Embryonic facial prominence (tissue), 1 donor: ENCODE data around the gene ASTN1.

Experiments used
- DNase-seq: peaks from one replicate; pipeline ENCODE4 v3.0.0-alpha.2; 2016; ENCODE audit errors: extremely low spot score

The ASTN1 gene

DNA sequence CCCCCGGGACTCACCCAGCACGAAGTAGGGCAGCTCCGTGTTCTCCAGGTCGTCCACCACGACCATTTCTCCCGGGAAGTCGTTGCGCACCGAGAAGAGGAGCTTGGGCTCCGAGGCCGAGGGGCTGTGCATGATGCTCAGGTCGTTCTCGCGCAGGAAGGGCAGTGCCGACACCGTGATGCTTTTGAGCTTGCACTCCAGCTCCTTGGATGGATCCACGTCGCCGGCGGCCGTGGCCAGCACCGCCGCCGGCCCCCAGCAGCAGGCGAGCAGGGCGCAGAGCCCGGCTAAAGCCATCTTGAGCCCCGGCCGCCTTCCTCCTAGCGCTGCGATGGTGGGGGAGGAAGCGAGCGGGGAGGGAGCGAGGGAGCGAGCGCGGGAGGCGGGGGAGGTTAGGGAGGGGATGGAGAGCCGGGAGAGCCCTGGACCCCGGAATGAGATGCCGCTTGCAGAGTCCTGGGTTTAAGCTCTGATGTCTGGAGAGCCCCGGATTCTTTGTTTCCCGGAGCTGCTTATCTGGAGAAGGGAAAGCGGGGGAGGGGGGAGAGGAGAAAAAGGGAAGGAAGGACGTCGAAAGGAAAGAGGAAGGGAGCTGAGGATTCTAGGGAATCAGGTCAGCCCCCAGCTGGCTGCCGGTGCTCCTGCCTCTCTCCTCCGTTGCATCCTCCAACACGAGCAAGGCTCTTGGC lies at the start of gene ASTN1:
Gene ASTN1 (minus strand): TSS at position 333 of the 689 bp plus-strand sequence. CDS start 36 bp downstream, at position 297.
- no peak for DNase-seq

DNA sequence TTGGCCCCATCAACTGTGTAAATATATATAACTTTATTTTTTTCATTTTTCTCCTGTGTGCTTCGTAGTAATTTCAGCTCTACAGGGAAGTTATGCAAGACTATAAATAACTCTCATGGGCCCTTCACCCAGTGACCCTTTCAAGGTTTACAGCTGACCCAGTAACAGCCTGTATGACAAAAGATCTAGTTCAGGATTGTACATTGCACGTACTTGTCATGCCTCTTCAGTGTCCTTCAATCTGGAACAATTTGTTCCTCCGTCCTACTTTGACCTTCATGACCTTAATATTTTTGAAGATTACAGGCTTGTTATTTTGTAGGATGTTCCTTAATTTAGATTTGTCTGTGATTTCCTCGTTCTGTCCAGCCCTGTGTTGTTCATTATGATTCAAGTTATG lies 46.7 kb upstream of the ASTN1 start:
- DNase-seq: no peak

DNA sequence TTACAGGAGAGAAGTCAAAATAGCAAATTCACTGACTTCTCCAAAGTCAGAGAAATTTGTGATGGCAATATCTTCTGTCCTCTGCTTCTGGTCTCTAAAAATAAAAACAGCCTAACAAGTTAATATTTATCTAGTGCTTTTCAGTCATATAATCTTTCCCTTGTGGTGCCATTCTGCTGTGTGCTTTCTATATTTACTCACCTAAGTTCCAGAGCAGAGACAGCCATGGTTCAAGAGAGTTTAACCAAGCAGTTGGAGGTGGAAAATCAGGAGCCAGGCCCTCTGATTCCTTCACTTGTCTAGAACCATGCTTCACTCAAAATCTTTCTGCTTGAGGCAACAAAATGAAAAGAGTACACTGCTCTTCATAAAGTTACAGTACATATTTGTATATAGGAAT lies 45.6 kb upstream of the ASTN1 start:
- no peak for DNase-seq

DNA sequence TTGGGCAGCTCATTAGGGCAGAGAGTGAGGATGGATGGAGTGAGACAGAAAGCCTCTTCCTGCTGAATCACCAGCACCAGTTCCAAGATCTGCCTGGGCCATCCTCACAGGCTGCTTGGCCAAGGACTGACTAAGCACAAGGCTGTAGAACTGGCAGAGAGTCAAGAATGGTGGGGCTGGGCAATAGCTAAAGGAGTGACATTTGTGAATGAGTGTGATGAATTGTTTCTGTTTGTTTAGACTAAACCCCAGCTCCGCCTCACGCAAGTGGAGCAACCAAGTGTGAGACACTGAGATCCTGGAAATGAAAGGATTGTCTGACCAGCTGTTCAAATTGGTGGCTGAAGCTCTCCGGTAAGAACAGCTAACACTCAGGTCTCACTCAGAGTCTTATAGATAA lies 44.8 kb upstream of the ASTN1 start:
- no peak for DNase-seq

DNA sequence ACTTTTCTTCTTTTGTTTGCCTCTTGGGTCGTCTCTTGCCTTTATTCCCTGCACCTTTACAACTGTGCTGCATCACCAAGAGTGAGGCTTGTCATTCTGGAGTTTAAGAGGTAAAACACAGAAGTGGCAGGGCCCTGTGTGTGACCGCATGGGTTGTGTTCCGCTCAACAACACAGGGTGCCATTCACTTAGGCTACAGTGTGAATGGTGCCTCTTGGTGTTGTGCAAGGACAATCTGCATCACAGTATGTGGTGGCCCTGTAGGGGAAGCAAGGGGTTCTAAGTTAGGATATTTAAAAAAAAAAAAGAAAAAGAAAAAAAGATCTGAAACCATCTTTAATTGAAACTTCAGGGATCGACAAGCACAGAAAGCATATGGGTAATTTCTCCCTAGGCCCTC lies 44.4 kb upstream of the ASTN1 start:
- DNase-seq: no peak

DNA sequence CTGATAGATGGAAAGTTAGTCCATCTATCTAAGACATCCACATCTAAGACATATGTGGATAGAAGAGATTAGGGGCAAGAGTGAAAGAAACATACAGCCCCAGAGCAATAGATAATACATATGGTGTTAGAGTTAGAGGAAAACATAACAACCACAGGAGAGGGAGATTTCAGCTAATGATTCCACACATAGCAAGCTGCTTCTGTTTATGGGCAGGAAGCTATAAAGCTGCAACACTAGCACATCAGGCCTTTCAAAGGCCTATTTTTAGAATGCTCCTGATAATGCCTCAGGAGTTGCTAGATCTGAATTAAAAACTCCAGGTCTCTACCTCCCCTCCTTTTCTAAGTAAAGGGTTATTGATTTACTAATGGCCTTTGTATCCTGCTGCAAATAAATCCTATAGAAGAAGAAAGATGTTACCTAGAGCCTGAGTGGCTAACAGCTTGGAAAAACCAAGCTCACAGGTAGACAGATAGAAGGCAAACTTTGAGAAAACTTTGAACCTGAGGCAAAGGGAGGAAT lies 42.4 kb upstream of the ASTN1 start:
- no peak for DNase-seq

DNA sequence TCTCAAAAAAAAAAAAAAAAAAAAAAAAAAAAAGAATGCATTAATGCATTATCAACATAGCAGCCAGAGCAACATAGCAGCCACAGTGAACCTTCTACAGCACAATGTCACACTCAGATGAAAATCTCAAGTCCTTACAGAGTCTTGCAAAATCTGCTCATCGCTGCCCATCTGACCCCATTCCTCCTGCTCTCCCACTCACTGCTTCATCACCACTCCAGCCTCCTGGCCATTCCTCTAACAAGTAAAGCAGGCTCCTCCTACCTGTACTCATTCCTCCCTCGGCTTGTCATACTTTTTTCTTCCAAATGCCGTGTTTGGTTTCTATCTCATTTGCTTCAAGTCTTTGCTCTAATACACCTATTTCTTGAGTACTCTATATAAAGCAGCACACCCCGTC lies 35.8 kb upstream of the ASTN1 start:
- DNase-seq: no peak

DNA sequence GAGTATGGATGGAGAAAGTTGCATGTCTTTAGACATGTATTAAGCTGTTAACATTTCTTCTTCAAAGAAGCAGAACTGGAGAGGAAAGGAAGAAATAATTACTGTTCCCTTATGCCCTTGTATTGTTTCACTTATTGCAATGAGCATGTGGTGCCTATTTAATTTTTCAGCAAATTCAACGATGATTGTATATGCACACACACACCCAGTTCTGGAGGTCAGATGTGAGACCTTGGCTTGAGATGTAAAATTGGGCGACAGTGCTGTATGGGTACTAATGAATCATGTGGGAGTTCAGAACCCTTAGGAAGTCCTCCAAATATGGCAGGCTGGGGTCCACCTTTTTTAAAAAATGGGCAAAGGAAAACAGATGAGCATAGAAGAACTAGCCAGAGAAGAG lies 33.7 kb upstream of the ASTN1 start:
- DNase-seq: no peak

DNA sequence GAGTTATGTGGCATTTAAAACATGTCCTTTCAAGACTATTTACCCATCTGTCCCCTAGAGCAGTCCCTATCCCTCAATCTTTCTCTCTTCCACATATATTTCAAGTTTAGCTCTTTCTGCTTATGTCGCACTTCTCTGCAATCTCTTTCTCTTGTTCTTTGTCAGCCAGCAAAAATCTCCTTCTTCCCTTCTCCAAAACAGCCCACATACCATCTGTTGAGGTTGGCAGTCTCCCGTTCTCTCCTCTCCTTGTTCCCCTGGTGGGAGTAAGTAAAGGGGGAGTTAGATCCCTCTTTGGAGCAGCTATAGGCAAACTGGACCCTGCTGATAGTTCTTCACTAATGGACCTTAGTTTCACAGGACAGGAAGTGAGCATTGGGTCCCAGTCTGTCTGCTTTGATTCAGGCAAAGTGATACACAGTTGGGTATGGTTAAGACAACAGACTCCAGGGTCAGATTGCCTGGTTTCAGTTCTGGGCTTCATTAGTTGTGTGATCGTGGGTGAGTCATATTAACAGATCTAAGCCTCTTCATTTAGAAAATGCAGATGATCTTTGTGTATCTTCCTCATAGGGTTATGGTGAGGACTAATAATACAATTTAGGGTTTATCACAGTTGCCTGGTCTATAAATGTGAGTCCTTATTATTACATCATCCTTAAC lies 25.9 kb upstream of the ASTN1 start:
- DNase-seq: no peak

DNA sequence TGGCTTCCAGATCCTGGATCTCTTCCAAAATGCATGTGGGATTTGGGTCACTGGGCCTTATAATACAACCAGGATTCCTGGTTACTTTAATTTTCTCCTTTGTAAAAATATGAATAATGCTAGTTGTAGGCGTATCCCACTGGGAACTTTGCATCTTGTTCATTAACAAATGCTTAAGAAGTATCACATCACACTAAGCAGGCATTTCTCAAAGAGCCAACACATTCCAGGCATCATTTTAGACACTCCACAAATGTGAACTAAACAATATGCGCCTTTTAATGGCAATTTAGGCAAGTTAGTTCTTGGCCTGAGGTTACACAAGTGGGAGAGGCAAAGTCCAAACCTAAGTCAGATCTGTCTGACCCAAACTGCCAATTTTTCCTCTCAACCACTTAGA lies 22.1 kb upstream of the ASTN1 start:
- no peak for DNase-seq

DNA sequence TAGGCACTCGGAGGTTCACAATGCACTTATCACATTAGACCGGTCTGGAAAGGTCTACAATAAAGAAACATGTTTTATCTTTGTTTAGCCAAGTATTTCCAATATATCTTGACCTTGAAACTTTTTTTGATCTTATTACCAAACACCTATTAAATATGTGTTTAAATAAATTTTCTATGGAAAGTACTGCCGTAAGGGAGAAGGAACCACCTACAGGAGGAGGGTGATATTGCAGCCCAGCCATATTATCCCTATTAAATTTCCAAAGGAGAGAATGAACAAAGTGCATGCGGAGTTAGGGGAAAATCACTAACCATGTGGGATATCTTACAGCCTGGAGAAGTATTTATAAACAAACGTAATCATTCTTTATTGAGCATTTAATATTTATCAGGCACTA lies 20.7 kb upstream of the ASTN1 start:
- DNase-seq: no peak

DNA sequence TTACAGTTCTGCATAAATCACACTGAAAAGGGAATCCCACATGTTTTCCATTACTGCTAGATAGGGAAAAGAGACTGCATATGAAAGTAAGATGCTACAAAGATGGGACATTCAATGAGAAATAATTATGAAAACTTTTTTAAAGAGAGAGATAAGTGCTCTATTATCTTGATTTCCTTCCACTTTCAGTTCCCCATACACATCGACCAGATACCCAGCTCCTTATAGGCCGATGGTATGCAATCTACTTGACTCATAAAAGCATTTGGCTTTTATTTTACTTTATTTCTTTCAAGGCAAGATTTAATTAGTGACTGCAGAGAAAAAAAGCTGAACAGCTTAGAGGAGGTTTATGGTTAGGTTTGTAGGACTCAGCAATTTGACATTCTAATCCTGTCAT lies 19.3 kb upstream of the ASTN1 start:
- DNase-seq: no peak

DNA sequence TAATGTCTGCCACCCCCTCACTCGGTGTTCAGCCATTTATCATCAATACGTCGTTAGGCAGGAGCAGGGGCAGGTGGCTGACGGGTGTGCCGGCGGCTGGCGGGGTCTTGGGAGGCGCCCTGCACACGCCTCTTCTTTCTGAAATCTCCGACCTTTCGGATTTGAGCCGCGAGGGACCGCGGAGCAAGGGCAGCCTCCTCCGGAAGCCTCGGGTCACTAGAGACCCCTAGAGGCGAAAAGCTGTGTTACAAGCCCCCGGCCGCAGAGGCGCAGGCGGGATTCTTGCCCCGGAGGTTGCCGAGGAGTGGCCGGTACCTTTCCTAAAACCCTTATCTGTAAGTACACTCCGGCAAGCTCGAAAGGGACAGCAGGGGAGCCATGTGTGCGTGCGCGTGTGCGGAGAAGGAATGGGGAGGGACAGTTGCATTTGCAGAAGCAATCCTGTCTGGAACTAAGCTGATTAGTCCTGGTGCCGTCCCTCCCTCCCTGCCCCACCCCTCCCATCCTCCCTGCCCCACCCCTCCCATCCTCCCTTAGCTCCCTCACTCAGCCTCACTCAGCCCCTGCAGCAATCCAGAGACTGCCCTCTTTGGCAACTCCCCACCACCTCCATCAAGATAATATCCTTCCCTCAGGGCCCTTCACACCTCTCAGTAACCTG lies 17.2 kb upstream of the ASTN1 start:
- no peak for DNase-seq

DNA sequence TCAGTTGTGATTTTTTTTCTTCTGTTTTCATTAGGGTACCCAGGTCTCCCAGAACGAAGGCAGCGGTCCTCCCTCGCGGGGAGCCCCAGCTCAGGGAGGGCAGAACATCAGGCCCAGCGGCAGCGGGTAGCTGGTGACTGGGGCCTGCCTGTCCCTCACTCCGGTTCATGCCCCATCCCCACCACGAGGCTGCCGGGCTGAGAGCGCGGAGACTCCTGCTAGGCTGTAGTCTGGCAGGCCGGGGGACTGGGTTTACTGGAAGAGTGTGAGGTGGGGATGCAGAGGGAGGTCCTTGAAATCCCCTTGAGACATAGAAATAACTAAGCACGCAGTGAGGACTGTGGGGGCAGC lies 16.7 kb upstream of the ASTN1 start:
- no peak for DNase-seq

DNA sequence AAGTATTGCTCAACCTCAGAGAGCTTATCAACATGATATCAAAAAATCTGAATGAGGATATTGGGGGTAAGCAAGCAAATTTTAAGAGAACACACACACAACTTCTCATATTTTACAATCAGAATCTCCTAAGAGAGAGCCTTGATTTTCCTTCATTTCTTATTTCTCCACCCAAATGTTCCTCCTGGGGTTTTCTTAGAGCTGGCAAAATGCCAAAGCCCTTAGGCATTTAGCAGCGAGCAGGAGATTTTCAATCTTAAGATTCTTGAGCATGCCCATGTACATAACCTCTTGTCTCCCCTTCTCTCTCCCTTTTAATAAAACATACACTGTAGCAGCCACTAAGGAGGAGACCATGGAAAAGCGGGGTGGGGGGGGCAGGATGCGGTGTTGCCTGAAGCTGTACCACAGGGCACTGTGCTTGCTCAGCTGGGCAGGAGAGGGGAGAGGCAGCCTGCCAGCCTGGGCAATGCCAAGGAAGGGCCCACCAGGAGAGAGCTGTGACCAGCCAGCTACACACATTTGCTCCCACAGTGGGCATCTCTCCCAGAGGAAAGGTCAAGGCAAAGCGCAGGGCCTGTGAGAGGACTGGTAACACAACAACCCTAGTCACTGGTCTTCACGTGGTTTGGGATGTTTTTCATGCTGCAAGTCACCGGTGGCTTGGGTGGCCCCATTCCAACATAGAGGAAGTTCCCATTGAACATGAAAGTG lies 10.6 kb upstream of the ASTN1 start:
- DNase-seq: no peak

DNA sequence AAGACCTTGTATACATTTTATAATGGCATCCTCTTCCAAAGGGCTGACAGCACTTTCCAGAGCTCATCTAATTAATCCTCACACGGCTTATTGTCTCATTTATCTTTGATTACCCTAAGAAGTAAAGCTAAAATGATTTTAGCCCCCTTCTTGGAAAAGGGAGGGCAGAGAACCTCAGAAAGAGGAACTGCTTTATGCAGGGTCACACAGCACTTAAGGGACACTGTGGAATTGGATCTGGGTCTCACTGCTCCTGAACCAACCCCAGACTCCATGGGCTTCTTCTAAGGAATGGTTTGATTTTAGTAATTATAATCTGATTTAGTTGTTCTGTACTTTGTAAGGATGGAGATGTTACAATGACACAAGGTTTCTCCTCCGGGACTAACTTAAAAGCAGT lies 9.5 kb upstream of the ASTN1 start:
- no peak for DNase-seq

DNA sequence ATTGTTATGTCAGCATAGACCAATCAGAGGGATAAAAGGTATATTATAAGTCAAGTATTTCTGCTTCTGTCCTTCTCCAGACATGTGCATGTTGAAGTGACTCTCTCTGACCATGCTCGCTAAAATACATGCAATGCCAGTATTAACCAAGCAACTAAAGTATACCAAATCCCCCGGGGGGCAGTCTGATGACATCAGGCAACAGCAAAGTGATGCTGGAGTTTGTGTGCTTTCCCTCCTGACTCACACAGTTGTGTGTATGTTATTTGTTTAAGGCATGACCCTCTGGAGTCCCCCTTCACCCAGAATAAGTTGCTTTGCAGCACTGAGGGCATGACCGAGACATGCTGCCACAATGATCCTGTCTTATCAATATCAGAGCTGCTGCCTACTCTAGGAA lies 8.4 kb upstream of the ASTN1 start:
- no peak for DNase-seq

DNA sequence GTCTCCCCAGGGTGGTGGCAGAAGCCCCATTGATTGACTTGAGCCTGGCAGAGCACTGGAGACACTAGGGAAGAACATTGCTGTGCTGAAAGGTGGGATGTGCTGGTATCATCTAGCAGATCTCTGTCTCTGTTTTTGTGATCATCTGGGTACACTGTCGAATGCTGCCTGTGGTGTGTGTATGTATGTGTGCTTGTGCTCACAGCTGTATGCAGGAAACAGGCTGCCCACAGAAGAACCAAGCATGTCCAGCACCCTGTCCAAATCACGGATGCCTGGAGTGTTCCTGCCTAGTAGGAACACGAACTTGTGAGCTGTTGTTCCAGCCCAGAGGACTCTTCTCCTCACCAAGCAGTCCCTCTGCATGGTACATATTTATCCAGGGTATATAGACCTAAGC lies 7.8 kb upstream of the ASTN1 start:
- no peak for DNase-seq

DNA sequence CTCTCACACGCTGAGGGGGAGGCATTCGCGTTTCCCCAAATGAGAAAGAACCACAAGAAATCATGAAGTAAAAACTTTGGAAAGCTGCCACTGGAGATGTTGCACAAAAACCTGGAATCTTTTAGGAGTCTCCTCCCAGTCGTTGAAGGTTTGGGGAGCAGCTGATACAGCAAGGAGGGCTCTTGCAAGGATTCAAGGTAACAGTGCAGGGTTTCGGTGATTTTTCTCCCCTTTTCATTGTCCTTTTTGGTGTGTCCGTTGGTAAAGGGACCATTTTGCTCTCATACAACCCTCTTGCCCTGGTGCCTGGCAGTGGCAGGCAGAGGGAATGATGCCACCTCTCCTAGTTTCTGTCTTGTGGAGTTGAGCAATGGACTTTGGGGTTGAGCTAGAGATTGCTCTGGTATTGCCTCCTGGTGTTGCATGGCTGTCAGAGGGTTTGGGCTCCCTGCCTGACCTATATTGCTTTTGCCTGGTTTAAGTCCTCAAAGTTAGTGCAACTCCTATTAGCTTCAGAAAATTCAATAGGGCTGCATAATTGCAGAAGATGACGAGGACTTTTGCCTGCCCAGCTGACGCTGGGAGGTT lies 7.1 kb upstream of the ASTN1 start:
- DNase-seq: no peak

DNA sequence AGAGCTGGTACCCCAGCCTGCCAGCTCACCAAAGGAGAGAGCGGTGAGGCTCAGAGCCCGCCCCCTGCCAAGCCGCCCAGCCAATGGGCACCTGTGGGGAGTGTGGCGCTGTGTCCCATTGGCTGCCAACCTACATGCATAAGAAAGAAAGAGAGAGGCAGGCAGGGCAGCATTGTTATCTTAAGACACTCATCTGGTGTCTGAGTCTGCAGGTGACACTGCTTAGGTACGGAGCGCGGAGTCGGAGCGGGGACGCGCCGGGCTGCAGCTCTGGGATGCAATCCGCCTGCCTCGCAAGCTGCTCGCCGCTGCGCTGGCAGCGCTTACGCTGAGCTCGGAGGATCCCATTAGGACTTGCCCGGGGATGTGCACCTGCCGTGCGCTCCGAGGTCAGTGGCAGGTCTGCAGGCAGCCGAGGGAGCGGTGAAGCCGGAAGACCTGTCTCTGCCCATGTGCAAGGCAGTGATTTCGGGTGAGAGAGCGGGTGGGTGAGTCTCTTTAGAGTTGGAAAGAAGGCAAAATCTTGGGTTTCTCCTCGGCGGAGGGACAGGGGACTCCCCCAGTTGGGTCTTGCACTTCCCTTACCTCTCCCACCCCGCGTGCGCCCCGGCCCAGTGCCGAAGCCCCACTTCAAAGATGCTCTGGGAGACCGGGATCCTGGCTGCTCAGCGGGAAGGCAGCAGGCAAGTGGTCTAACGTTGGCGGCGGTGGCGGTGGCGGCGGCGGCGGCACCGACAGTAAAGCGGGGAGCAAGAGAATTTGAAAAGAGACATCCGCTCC lies 6.4 kb upstream of the ASTN1 start, which contains the start of gene BRINP2:
Gene BRINP2 (plus strand): TSS at position 203 of the 780 bp plus-strand sequence. CDS start 58,919 bp downstream, outside the sequence.
- DNase-seq: no peak

DNA sequence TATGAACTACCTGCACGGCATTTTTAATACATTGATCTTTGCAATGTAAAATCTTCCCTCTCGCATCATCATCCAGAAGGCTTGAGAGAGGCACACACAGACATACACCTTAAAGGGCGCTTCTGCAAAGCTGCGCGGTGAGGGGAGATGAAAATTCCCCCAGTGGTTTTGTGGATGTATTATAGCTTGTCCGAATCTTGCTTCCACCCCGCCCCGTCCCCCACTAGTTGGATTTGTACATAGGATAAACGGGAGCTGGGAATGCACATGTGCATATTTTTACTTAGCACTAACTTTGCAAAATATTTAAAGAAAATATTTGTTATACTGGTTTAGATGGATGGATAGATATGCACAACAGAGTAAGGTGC lies 542 bp upstream of the ASTN1 start:
- DNase-seq: no peak
